GM12872 (cell line): ENCODE measurements around the gene PGAM1.

ENCODE experiments used
- TF ChIP-seq, protein P1 (sequence below): IDR thresholded peaks from 3 replicates; pipeline ENCODE4 v1.5.1; 2011; ENCODE audit warnings: low read depth, mild to moderate bottlenecking, low read length, moderate library complexity; ENCODE audit not compliant: insufficient read depth

PGAM1 gene

DNA sequence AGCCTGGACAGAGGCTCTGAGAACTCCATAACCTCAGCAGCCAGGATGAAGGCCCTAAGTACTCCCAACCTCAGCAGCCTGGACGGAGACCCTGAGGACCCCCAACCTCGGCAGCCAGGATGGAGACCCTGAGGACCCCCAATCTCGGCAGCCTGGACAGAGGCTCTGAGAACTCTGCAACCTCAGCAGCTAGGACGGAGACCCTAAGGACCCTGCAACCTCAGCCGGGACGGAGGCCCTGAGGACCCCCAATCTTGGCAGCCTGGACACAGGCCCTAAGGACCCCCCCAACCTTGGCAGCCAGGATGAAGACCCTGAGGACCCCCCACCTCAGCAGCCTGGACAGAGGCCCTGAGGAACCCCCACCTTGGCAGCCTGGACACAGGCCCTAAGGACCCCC, 41.4 kb upstream of the PGAM1 start:
- TF ChIP-seq, protein P1, sequence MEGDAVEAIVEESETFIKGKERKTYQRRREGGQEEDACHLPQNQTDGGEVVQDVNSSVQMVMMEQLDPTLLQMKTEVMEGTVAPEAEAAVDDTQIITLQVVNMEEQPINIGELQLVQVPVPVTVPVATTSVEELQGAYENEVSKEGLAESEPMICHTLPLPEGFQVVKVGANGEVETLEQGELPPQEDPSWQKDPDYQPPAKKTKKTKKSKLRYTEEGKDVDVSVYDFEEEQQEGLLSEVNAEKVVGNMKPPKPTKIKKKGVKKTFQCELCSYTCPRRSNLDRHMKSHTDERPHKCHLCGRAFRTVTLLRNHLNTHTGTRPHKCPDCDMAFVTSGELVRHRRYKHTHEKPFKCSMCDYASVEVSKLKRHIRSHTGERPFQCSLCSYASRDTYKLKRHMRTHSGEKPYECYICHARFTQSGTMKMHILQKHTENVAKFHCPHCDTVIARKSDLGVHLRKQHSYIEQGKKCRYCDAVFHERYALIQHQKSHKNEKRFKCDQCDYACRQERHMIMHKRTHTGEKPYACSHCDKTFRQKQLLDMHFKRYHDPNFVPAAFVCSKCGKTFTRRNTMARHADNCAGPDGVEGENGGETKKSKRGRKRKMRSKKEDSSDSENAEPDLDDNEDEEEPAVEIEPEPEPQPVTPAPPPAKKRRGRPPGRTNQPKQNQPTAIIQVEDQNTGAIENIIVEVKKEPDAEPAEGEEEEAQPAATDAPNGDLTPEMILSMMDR, result no peak

DNA sequence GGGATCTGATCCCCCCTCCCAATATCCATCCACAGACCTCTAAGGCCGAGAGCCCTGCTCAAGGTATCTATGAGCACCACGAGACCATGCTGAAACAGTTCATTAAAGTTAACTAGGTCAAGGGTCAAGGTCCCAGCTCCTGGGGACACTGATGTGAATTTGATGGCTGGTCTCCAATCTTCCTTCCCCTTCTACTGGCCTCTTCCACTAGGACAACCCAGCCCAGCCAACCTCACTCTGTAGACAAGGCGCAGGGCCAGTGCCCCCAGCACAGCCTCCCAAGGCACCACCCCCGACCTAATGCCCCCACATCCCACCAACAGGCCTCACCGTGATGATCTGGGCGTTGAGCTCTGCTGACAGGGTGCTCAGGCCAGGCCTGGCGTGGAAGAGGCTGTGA, 40.4 kb upstream of the PGAM1 start:
- TF ChIP-seq, protein P1, result no peak

DNA sequence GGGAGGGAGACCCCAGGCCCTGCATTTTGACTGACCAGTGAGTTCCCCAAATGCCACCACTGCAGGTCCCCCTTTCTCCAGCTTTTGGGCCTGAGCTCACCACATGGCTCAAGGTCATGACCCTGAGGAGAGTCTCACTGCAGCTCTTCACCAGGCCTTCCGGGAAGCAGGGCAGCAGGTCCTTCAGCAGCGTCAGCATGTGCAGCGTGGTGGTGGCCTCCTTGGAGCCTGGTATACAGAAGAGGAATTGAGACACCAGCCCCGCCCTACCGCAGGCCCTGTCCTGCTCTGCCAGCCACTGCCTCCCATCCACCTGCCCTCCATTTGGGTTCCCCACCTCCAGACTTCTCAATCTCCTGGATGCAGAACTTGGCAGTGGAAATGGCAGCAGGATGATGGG, 37.8 kb upstream of the PGAM1 start:
- TF ChIP-seq, protein P1, result no peak

- TF ChIP-seq, protein P1, result no peak
These were observed 35.9 kb upstream of the PGAM1 start for GRCh38 chr10:97390091-97390490.

DNA sequence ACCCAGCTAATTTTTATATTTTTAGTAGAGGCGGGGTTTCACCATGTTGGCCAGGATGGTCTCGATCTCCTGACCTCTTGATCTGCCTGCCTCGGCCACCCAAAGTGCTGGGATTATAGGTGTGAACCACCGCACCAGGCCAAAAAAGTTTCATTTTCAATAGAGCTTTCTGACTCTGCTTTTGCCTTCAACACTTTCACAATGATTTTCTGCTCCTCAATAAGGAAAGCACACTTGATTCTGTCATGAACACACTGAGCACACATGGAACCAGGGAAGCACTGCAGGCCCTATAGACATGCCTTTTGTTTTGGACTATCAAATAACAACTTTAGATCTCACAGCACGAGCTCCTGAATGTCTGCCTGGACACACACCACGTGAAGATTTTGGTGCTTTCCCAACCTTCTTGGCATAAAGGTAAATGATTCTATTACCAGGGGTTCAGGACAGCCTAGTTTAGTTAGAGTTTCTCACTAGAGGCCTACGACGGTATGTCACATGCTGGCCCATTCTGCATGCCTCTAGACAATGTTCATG, 32.9 kb upstream of the PGAM1 start:
- TF ChIP-seq, protein P1, result no peak

GRCh38 chr10:97396056-97396455, 29.9 kb upstream of the PGAM1 start:
- TF ChIP-seq, protein P1, result no peak

DNA sequence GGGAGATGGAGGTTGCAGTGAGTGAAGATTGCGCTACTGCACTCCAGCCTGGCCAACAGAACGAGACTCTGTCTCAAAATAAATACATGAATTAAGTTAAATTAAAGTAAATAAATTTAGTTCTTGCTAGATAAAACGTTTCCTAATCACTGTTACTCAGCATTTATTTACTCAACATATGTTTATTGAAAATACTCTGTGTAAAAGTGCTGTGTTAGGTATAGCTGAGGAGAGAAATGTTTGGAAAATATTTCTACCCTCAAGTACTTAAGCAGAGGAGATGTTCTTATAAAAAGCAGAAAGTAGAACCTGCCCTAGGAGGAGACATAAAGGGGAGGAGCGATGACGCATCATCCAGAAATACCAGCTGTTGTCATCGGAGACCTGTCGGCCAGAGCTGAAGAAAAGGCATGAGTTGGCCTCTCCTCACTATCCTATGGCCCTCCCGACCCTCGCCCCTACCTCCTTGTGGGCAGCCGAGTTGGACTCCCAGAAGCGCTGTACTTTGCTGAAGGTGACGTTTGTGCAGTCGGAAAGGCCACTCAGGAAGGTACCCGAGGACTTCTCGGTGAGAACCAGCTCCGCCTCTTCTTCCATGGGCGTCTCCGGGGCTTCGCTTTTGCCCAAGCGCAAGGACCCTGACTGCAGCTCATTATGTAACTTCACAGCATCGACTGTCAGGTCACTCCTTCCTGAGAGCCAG, 26.0 kb upstream of the PGAM1 start:
- TF ChIP-seq, protein P1, result no peak
